Dendritic cell treated with granulocyte-macrophage colony-stimulating factor and Interleukin-4, amounts not matched to agents 40 ng/mL and 50 ng/mL, for 4 days (primary cell): Measurements from ENCODE around the gene COG7.
A peak's percentile ranks its signal among the peaks of the same experiment; 100 is the strongest.

Experiments
- H3K27ac Mint-ChIP-seq: one replicate; pipeline ENCODE4 v1.8.0; 2022; ENCODE audit warnings: mild to moderate bottlenecking, mixed read lengths
- H3K27me3 Mint-ChIP-seq: one replicate; pipeline ENCODE4 v1.8.0; 2022; ENCODE audit warnings: mild to moderate bottlenecking, mixed read lengths
- H3K36me3 Mint-ChIP-seq: one replicate; pipeline ENCODE4 v1.8.0; 2022; ENCODE audit warnings: low read depth, mixed read lengths
- H3K4me1 Mint-ChIP-seq: one replicate; pipeline ENCODE4 v1.8.0; 2022; ENCODE audit warnings: low read depth, mixed read lengths
- H3K4me3 Mint-ChIP-seq: one replicate; pipeline ENCODE4 v1.8.0; 2022; ENCODE audit warnings: mild to moderate bottlenecking, moderate library complexity, mixed read lengths
- H3K9me3 Mint-ChIP-seq: one replicate; pipeline ENCODE4 v1.8.0; 2022; ENCODE audit warnings: mixed read lengths
- intact Hi-C: fragments of 100-400 bp; cut with micrococcal nuclease; formaldehyde crosslinking; loops from one replicate; pipeline ENCODE4 v1.15.0; 2022

The COG7 gene

DNA sequence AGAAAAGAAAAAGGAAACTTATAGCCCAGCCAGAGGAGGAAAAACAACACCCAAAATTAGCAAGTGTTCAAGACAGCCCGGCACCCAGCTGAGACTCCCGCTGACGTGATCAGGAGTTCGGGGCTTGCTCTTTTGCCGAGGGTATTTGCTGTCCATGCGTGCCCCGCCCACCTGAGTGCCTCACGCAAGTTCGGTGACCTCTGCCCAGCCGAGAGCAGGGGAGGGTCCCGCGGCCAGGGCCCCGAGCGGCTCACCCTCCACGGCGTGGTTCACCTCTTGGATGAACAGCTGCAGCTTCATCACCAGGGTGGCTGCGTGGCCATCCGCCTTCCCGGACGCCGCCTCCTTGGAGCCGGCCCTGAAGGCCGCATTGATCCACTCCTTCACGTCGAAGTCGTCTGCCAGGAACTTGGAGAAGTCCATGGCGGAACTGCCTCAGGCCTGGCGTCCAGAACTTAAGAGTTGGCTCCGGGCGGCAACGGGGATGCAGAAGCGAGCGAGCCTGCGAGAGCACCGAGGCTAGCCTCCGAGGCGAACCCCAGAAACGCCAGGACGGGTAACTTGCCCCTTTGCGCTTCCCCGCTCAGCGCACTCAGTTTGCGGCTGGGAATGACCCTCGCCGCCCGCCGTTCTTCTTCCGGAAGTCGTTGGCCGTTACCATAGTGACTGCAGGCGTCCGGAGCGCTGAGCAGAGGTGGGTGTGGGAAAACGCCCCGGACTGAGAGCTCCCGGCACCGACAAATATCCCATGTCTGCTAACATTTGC, at the start of gene COG7:
TSS of gene COG7 (minus strand) at position 618 of the 766 bp plus-strand sequence. CDS start at position 423, 195 bp downstream.
- Mint-ChIP-seq H3K9me3 (no peaks in the 10 kb centered on the region), H3K27me3 (no peaks in the 10 kb centered on the region), H3K4me1 (peaks cover 40% of the 10 kb centered on the region), H3K36me3 (peaks cover 44% of the 10 kb centered on the region), H3K4me3 (peak within 1 kb of the TSS; percentile 96), H3K27ac (peak within 1 kb of the TSS; percentile 89)
- intact Hi-C loops, result loop anchor here (2.0 to 10.0 kb wide), 2 partner anchors 102 to 188 kb away; partner anchors contain the start of genes DCTN5, EARS2, PALB2 and UBFD1

GRCh38 chr16:23502466-23502865, 49.5 kb upstream of the COG7 start:
- H3K36me3 Mint-ChIP-seq, result peaks cover 45% of the 10 kb centered on the region

DNA sequence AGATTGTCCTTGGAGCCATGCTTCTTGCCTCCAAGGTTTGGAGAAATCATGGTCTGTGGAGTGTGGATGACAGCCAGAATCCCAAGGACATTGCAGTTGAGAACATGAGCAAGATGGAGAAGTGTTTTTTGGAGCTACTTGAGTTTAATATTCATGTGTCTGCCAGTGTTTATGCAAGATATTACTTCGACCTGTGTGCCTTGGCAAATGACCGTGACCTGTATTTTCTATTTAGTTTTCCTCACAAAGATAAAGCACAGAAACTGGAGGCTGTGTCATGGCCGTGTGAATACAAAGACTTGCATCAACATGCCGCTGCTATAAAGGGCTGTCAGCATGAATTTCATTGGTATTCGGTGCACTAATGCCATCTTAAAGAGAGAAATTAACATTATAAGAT, 48.3 kb upstream of the COG7 start:
- Mint-ChIP-seq H3K27ac (no peak overlapping the region), H3K4me1 (peaks cover 87% of the 10 kb centered on the region), H3K4me3 (no peak overlapping the region), H3K9me3 (no peaks in the 10 kb centered on the region), H3K36me3 (peaks cover 40% of the 10 kb centered on the region), H3K27me3 (no peaks in the 10 kb centered on the region)
- intact Hi-C loops, result no loop called here

More at GRCh38 chr16:23502466-23502865, 49.5 kb upstream of the COG7 start:
- H3K27ac Mint-ChIP-seq, result no peak overlapping the region
- H3K4me3 Mint-ChIP-seq, result no peak overlapping the region
- peaks cover 87% of the 10 kb centered on the region for H3K4me1 Mint-ChIP-seq
- intact Hi-C loops, result no loop called here
- H3K9me3 Mint-ChIP-seq, result no peaks in the 10 kb centered on the region
- no peaks in the 10 kb centered on the region for H3K27me3 Mint-ChIP-seq

DNA sequence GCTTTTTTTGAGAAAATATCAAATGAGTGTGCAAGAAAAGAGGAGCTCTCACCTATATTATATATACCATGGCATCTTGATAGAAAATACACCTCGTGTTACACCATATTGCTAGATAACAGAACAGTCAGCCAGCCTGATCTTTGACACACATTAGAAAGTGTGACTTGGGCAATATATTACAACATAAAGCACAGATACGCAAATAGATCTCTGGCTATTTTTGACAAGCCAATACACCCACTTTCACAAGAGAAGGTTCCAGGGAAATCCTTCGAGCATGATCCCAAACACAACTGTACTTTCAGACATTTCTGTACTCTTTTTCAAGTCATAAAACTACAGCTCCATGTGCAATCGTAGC, 47.9 kb upstream of the COG7 start:
- Mint-ChIP-seq H3K4me3 (no peak overlapping the region), H3K9me3 (no peaks in the 10 kb centered on the region), H3K4me1 (peaks cover 84% of the 10 kb centered on the region), H3K27me3 (no peaks in the 10 kb centered on the region), H3K36me3 (peaks cover 40% of the 10 kb centered on the region), H3K27ac (no peak overlapping the region)
- intact Hi-C loops, result no loop called here

DNA sequence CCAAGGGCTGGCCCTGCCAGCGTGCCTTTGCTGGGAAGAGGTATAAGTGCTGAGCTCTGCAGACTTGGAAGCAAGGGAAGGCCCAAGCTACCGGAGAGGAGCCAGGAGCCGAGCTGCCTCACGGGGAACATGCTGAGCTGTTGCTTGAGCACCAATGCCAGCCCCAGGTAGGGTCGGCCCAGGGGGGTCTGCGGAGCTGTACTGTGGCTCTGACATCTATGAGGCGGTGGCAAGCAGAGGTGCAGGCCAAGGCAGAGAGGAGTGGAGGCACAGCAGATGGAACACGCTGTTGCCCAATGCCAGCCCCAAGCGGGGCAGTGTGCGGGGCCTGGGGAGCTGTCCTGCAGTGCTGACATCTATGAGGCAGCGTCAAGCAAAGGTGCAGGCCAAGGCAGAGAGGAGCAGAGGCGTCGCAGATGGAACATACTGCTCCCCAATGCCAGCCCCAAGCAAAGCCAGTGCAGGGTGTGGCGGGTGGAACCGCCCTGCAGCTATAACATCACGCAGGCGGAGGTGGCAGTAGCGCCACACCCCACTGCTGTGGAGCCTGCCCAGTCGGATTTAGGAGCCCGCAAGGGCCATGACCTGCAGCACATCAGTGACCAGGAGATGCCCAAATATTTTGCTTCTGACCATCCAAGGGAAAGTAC, 47.3 kb upstream of the COG7 start:
- H3K27ac Mint-ChIP-seq, result peak overlapping the region; percentile 63
- intact Hi-C loops, result no loop called here
- no peak overlapping the region for H3K4me3 Mint-ChIP-seq
- H3K9me3 Mint-ChIP-seq, result no peaks in the 10 kb centered on the region
- H3K27me3 Mint-ChIP-seq, result no peaks in the 10 kb centered on the region
- peaks cover 45% of the 10 kb centered on the region for H3K36me3 Mint-ChIP-seq
- peaks cover 79% of the 10 kb centered on the region for H3K4me1 Mint-ChIP-seq

DNA sequence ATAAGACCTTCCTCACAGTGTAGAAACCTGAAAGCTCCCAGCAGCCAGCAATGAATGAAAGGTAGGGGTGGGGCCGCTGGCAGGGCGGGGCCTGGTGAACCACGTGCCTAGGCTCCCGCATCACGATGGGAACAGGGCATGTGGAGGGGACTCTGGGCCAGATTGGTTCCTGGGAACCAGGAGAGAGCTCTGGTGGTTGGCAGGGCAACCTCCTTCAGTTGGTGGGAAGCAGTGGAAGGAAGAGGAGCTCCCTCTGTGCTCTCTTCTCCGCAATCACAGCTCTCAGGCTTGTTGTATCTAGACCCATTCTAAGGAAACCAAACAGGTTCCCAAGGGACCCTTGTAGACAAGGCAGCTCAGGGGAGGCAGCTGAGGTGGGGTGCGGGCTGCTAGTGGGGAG, 46.8 kb upstream of the COG7 start:
- H3K9me3 Mint-ChIP-seq, result no peaks in the 10 kb centered on the region
- H3K27me3 Mint-ChIP-seq, result no peaks in the 10 kb centered on the region
- H3K4me3 Mint-ChIP-seq, result no peak overlapping the region
- intact Hi-C loops, result no loop called here
- peak overlapping the region; percentile 63 for H3K27ac Mint-ChIP-seq
- H3K36me3 Mint-ChIP-seq, result peaks cover 50% of the 10 kb centered on the region
- H3K4me1 Mint-ChIP-seq, result peaks cover 75% of the 10 kb centered on the region

- Mint-ChIP-seq H3K9me3 (no peaks in the 10 kb centered on the region), H3K27me3 (no peaks in the 10 kb centered on the region), H3K36me3 (peaks cover 60% of the 10 kb centered on the region), H3K4me1 (peaks cover 66% of the 10 kb centered on the region), H3K27ac (peak overlapping the region; percentile 79), H3K4me3 (no peak overlapping the region)
- intact Hi-C loops, result no loop called here
These were observed 45.9 kb upstream of the COG7 start for GRCh38 chr16:23498863-23499262.

DNA sequence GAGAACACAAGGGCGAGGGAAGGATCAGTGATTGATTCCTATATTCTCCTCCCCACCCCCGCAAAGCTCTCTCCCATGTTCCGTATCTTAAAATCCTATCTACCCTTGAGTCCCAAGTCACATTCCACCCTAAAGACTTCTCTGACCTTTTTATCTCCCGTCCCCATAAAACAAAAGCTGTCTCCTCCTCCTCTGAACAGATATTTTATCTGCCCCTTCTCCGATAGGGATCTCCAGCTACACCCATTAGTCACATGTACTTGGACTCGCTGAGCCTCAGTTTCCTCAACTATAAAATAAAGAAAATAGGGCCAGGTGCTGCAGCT, 44.5 kb upstream of the COG7 start:
- peaks cover 57% of the 10 kb centered on the region for H3K4me1 Mint-ChIP-seq
- H3K9me3 Mint-ChIP-seq, result no peaks in the 10 kb centered on the region
- peak overlapping the region; percentile 79 for H3K27ac Mint-ChIP-seq
- no peaks in the 10 kb centered on the region for H3K27me3 Mint-ChIP-seq
- intact Hi-C loops, result no loop called here
- H3K36me3 Mint-ChIP-seq, result peaks cover 73% of the 10 kb centered on the region
- peak overlapping the region; percentile 56 for H3K4me3 Mint-ChIP-seq

DNA sequence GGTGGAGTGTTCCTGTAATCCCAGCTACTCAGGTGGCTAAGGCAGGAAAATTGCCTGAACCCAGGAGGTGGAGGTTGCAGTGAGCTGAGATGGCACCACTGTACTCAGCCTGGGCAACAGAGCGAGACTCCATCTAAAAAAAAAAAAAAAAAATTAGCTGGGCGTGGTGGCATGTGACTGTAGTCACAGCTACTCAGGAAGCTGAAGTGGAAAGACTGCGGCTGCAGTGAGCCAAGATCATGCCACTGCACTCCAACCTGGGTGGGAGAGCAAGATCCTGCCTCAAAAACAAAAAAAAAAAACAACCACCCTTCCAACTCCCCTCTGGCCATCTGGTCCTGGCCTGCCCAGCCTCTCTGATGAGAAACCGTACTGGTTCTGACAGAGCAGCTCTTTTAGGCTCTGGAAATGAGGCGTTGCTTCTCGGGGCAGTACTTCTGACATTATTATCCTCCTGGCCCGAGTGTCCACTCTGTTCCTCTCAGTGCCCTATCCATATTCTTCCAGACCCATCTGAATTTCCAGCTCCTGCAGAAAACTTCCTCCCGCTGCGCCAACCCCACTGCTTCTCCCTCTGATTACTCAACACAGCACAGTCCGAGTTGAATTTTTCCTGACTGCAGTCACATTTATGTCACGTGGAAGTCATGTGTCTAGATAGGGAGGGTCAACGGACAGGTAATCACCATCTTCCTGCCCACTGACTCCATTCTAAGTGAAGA, 44.0 kb upstream of the COG7 start:
- peak overlapping the region; percentile 56 for H3K4me3 Mint-ChIP-seq
- peak overlapping the region; percentile 79 for H3K27ac Mint-ChIP-seq
- peaks cover 52% of the 10 kb centered on the region for H3K4me1 Mint-ChIP-seq
- no peaks in the 10 kb centered on the region for H3K27me3 Mint-ChIP-seq
- H3K36me3 Mint-ChIP-seq, result peaks cover 73% of the 10 kb centered on the region
- H3K9me3 Mint-ChIP-seq, result no peaks in the 10 kb centered on the region
- intact Hi-C loops, result no loop called here

DNA sequence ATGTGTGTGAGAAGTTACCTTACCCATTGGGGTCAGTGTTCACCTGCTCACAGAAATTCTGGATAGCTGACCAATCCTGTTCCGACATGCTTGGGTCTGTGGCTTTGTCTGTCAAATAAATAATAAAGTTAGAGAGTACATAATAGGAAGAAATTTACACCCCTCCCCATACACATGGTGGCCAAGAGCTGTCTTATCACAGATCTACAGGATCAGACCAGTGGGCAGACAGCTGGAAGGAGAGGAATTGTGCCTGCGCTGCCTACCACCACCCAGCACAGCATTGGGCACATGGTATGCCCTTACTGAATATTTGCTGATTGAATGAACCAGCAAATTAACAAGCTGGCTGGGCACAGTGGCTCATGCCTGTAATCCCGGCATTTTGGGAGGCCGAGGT, 42.7 kb upstream of the COG7 start:
- Mint-ChIP-seq H3K4me3 (no peak overlapping the region), H3K9me3 (no peaks in the 10 kb centered on the region), H3K4me1 (peaks cover 39% of the 10 kb centered on the region), H3K27me3 (no peaks in the 10 kb centered on the region), H3K36me3 (peaks cover 78% of the 10 kb centered on the region), H3K27ac (no peak overlapping the region)
- intact Hi-C loops, result no loop called here

- Mint-ChIP-seq H3K27ac (no peak overlapping the region), H3K4me1 (peaks cover 28% of the 10 kb centered on the region), H3K9me3 (no peaks in the 10 kb centered on the region), H3K4me3 (no peak overlapping the region), H3K27me3 (no peaks in the 10 kb centered on the region), H3K36me3 (peaks cover 81% of the 10 kb centered on the region)
- intact Hi-C loops, result no loop called here
These were observed 41.2 kb upstream of the COG7 start for GRCh38 chr16:23494188-23494587.

DNA sequence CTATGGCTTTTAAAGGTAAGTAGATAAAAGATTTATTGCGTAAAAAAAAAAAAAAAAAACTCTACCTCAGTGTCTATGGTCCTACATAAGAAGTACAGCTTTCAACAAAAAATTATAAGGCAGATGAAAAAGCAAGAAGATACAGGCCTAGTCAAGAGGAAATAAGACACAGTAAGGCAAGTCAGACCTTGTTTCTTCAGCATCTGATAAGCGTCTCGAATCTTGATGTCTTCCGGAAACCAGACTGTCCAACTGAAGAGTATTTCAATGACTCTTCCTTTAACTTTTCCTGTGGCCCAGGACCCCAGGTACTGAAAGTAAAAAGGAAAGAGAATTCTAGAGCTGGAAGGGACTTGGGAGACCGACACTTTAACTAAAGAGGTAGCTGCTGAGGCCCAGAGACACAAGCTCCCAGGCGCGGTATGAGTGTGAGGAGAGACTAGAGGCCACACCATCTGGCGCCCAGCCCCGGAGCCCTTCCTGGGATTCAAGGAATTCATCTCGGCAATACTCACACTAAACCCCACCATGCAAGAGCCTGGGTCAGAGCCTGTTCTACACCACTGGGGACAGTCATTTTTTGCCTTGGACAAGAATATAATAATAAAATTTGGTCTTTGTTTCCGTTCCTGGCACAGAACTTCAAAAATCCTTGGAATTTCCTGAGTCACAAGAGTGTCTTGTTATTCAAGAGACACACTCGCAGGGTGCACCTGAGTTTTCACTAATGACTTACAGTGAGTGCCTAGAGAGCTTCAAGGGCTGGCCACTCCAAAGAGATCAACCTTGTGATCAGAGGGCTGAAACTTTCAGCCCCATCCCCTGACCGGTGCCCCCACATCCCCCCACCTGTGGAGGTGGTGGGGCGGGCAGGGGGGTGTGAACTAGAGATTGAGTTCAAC, 38.8 kb upstream of the COG7 start:
- Mint-ChIP-seq H3K36me3 (peaks cover 98% of the 10 kb centered on the region), H3K27ac (no peak overlapping the region), H3K9me3 (no peaks in the 10 kb centered on the region), H3K4me1 (peaks cover 6% of the 10 kb centered on the region), H3K27me3 (no peaks in the 10 kb centered on the region), H3K4me3 (no peak overlapping the region)
- intact Hi-C loops, result no loop called here

DNA sequence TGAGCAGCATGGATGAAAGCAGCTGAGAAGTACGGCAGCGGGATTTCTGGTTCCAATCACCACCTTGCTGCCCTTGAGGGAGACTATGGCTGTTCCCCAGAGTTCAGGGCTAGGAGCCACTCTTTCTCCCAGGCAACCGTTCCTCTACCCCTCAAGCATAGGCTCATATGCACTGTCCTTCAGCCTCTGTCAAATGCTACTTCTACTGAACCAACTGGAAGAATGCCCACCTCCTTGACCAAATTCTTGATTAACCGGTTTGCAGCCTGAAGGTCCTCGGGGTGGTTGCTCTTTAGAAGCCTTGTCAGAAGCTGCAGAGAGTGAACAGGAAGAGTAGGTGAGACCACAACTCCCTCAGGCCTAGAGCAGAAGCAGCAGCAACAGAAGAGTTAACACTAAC, 33.5 kb upstream of the COG7 start:
- Mint-ChIP-seq H3K9me3 (no peaks in the 10 kb centered on the region), H3K36me3 (peaks cover 98% of the 10 kb centered on the region), H3K4me3 (no peak overlapping the region), H3K27ac (no peak overlapping the region), H3K4me1 (no peaks in the 10 kb centered on the region), H3K27me3 (no peaks in the 10 kb centered on the region)
- intact Hi-C loops, result no loop called here
